NK-92 (cell line): ENCODE results near the gene CWC22.

Source experiments
- DNase-seq: peaks from one replicate; lab custom pipeline; 2025; ENCODE audit not compliant: unreplicated experiment; lab: John Stamatoyannopoulos, UW

Gene CWC22

DNA sequence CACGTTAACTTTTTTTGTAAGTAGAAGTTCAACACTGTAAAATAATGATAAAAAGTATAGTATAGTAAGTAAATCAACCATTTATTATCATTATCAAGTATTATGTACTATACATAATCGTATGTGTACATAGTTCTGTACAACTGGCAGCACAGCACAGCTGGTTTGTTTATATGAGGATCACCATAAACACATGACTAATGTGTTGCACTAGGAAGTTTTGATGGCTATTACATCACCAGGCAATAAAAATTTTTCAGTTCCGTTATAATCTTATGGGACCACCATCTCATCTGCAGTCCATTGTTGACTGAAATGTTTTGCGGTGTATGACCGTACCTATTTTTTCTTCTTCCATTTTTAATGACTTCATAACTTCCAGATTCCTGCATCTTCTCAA is 106.4 kb downstream of the CWC22 start:
- DNase-seq, result no peak

GRCh38 chr2:179899666-179900065 is 107.4 kb downstream of the CWC22 start:
- DNase-seq, result no peak

DNA sequence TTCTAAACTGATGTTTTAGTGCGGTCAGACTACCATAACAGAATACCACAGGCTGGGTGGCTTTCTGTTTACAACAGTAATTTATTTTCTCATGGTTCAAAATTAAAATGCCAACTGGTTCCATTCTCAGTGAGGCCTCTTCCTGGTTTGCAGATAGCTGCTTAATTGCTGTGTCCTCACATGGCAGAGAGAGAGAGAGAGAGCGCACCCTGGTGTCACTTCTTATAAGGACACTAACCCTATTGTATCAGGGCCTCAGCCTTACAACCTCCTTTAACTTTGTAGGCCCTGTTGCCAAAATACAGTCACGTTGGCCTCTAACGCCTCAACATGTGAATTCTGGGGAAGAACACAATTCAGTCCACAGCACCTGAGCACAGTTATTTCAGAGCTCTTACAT is 108.2 kb downstream of the CWC22 start:
- no peak for DNase-seq
